Peyer's patch (tissue), 4 donors: ENCODE data around the gene SH3TC2. TPM values are rescaled to one million over a fixed set of nuclear protein-coding genes. Genes with fewer than 3 reads are reported as not detected.
A peak's percentile ranks its signal among the peaks of the same experiment; 100 is the strongest.

ENCODE experiments used
- DNase-seq, 3 donors: peaks; one replicate each; pipeline ENCODE4 v3.0.0-alpha.2; 2017 to 2019
- H3K27ac ChIP-seq, 4 donors: fragments of 200-600 bp; sonication (generic); one replicate each; pipeline ENCODE4 v1.5.1; 2016 to 2019
- H3K27me3 ChIP-seq, 2 donors: fragments of 200-600 bp; sonication (generic); one replicate each; pipeline ENCODE4 v1.5.1; 2019
- H3K36me3 ChIP-seq, 3 donors: fragments of 200-600 bp; sonication (generic); one replicate each; pipeline ENCODE4 v1.5.1; 2016 to 2019
- H3K4me1 ChIP-seq, 4 donors: fragments of 200-600 bp; sonication (generic); one replicate each; pipeline ENCODE4 v1.5.1; 2016 to 2019
- H3K4me3 ChIP-seq, 4 donors: fragments of 200-600 bp; sonication (generic); 1 replicate in 3 of 4; 2 replicates in 1 of 4; pipeline ENCODE4 v1.5.1; 2016 to 2019; ENCODE audit warnings: mild to moderate bottlenecking in 1 of 4
- H3K9me3 ChIP-seq, 4 donors: fragments of 200-600 bp; sonication (generic); one replicate each; pipeline ENCODE4 v1.5.1; 2016 to 2019; ENCODE audit warnings: mild to moderate bottlenecking in 1 of 4
- CTCF ChIP-seq, 6 experiments: fragments of 450-650 bp in 4 of 6; fragments of 200-600 bp in 2 of 6; sonication (generic) in 1 of 6; IDR thresholded peaks; one replicate each; pipeline ENCODE4 v1.5.1; 2017 to 2019; ENCODE audit warnings: antibody characterized with exemption in 6 of 6, mild to moderate bottlenecking in 3 of 6, moderate library complexity in 1 of 6
- POLR2A ChIP-seq, 2 donors: fragments of 450-650 bp; IDR thresholded peaks; one replicate each; pipeline ENCODE4 v1.5.1; 2017; ENCODE audit warnings: antibody characterized with exemption in 2 of 2, mild to moderate bottlenecking in 2 of 2, moderate library complexity in 2 of 2
- total RNA-seq, 4 donors: library from RNA; depleted of rRNA; stranded (reverse); fragments of >200 nt; gene quantifications; one replicate each; pipeline ENCODE4 v1.1.0, GENCODE V29; 2016

Gene SH3TC2
- total RNA-seq, 4 donors from 2014 or later = 0.57 to 1.3 (median 0.76) TPM

GRCh38 chr5:148972396-148972795, 90.5 kb downstream of the SH3TC2 start:
- no peak overlapping the region for H3K4me3 ChIP-seq
- H3K27ac ChIP-seq = peak overlapping the region in 2 of 4 donors; percentile 31 to 35

GRCh38 chr5:148970876-148971275, 92.0 kb downstream of the SH3TC2 start:
- H3K9me3 ChIP-seq = no peaks in the 10 kb centered on the region
- H3K27me3 ChIP-seq = no peaks in the 10 kb centered on the region
- H3K4me3 ChIP-seq = no peak overlapping the region
- no peak for TF ChIP-seq CTCF (IDR thresholded peaks at IDR 0.05)
- no peak for DNase-seq
- H3K4me1 ChIP-seq = peaks cover 0 to 5% (median 0%) of the 10 kb centered on the region in 4 donors
- H3K27ac ChIP-seq = no peak overlapping the region
- H3K36me3 ChIP-seq = no peaks in the 10 kb centered on the region

More at GRCh38 chr5:148972396-148972795, 90.5 kb downstream of the SH3TC2 start:
- H3K27me3 ChIP-seq = no peaks in the 10 kb centered on the region
- no peak for DNase-seq
- peaks cover 0 to 5% (median 0%) of the 10 kb centered on the region in 4 donors for H3K4me1 ChIP-seq
- TF ChIP-seq POLR2A (IDR thresholded peaks at IDR 0.05) (no peak), CTCF (IDR thresholded peaks at IDR 0.05) (no peak)
- H3K9me3 ChIP-seq = no peaks in the 10 kb centered on the region
- no peaks in the 10 kb centered on the region for H3K36me3 ChIP-seq

GRCh38 chr5:148970228-148970627, 92.6 kb downstream of the SH3TC2 start:
- no peak for DNase-seq
- no peaks in the 10 kb centered on the region for H3K36me3 ChIP-seq
- H3K9me3 ChIP-seq = no peaks in the 10 kb centered on the region
- H3K4me1 ChIP-seq = peaks cover 0 to 5% (median 0%) of the 10 kb centered on the region in 4 donors
- no peak overlapping the region for H3K27ac ChIP-seq
- H3K4me3 ChIP-seq = no peak overlapping the region
- TF ChIP-seq CTCF (IDR thresholded peaks at IDR 0.05) = no peak
- no peak for TF ChIP-seq POLR2A (IDR thresholded peaks at IDR 0.05)
- no peaks in the 10 kb centered on the region for H3K27me3 ChIP-seq

- no peak overlapping the region for H3K27ac ChIP-seq
- TF ChIP-seq POLR2A (IDR thresholded peaks at IDR 0.05) (no peak), CTCF (IDR thresholded peaks at IDR 0.05) (no peak)
- no peaks in the 10 kb centered on the region for H3K36me3 ChIP-seq
- H3K9me3 ChIP-seq = no peaks in the 10 kb centered on the region
- no peak for DNase-seq
- no peaks in the 10 kb centered on the region for H3K27me3 ChIP-seq
- no peak overlapping the region for H3K4me3 ChIP-seq
- H3K4me1 ChIP-seq = peaks cover 0 to 5% (median 0%) of the 10 kb centered on the region in 4 donors
These were observed 93.6 kb downstream of the SH3TC2 start for GRCh38 chr5:148969291-148969690.

- no peak for DNase-seq
- H3K36me3 ChIP-seq = no peaks in the 10 kb centered on the region
- peaks cover 0 to 5% (median 0%) of the 10 kb centered on the region in 4 donors for H3K4me1 ChIP-seq
- no peaks in the 10 kb centered on the region for H3K27me3 ChIP-seq
- TF ChIP-seq CTCF (IDR thresholded peaks at IDR 0.05) (no peak), POLR2A (IDR thresholded peaks at IDR 0.05) (no peak)
- no peaks in the 10 kb centered on the region for H3K9me3 ChIP-seq
- H3K4me3 ChIP-seq = no peak overlapping the region
- no peak overlapping the region for H3K27ac ChIP-seq
These were observed 94.6 kb downstream of the SH3TC2 start for GRCh38 chr5:148968311-148968710.

- Histone ChIP-seq H3K27ac (no peak overlapping the region), H3K4me3 (no peak overlapping the region), H3K27me3 (no peaks in the 10 kb centered on the region), H3K4me1 (peaks cover 0 to 5% (median 0%) of the 10 kb centered on the region in 4 donors), H3K36me3 (no peaks in the 10 kb centered on the region), H3K9me3 (no peaks in the 10 kb centered on the region)
- DNase-seq = no peak
- TF ChIP-seq CTCF (IDR thresholded peaks at IDR 0.05) (no peak), POLR2A (IDR thresholded peaks at IDR 0.05) (no peak)
These were observed 95.1 kb downstream of the SH3TC2 start for GRCh38 chr5:148967783-148968182.
